ENCODE measurements around the gene TRA2A.

The TRA2A gene

DNA sequence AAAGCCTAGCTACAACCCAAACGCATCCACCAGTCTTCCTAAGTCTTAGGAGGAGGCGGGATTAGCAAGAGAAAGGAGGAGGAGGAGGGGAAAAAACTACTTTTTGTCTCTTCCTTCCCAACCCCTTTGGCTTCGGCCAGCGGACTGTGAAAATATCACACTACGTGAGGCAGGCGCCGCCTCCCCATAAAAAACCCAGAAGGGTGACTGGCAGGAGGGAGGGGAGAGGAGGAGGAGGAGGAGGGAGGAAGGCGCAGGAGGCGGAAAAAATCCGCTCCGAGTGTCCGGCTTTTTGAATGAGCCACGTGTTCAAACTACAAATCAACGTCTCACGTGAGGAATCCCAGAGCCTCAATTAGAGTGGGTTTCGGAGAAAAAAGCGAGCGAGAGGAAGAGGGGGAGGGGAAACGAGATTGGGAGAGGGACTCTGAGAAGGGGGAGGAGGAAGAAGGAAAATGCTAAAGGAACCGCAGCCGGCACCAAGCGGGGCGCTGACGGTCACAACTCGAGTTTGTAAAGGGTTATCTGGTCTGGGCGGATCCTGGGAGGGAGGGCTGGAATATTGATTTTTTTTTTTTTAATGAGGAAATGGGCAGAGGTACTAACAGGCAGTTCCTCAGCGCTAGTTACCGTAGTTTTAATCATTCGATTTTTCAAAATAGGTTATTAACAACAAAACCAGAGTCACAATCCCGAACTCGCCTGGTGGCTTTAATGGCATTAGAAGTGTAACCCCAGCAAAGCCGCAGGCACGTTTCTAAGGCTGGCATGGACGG is 61.3 kb downstream of the TRA2A start, which contains the start of gene IGF2BP3:
TSS of gene IGF2BP3 (minus strand) at position 162 of the 776 bp plus-strand sequence. CDS start 381 bp downstream, outside the sequence.
- peak; percentile 44 for DNase-seq (ENCODE audit: low spot score)

- no peak for DNase-seq (ENCODE audit: low spot score)
Measured at GRCh38 chr7:23469961-23470250, 61.9 kb downstream of the TRA2A start.

DNA sequence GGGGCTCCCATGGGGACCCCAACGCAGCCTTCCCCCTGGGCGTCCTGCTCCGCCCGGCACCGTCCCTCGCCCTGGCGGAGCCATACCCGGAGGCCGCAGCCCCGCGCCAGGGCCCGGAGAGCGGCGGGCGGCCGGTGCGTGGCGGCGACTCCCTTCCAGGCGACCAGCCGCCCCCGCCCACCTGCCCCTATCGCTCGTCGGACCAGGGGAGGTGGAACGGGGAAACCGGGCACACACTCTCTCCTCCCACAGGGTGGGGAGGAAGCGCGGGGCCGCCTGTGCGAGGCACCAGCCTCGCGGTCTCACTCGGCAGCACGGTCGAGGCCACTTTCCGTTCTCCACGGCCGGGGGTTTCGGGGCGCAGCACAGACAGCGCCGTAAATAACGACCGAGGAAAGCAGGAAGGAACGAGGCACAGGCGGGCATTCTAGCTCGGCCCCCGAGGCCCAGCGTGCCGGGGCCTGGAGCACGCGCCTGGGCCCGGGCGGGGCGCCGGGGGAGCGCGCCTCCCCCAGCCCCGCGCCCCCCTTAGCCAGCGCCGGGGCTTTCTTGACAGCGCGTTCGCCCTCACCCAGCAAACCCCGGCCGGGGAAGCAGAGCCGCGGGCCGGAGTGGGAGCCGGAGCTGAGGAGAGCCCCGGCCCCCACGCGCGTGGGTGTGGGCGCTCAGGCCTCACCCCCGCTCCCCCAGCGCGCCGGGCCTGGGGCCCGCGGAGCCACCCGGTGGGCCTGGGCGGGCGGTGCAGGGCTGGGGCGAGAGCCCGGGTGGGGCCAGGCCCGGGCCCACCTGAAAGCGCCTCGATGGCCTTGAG is 62.4 kb downstream of the TRA2A start:
- no peak for DNase-seq (ENCODE audit: low spot score)

DNA sequence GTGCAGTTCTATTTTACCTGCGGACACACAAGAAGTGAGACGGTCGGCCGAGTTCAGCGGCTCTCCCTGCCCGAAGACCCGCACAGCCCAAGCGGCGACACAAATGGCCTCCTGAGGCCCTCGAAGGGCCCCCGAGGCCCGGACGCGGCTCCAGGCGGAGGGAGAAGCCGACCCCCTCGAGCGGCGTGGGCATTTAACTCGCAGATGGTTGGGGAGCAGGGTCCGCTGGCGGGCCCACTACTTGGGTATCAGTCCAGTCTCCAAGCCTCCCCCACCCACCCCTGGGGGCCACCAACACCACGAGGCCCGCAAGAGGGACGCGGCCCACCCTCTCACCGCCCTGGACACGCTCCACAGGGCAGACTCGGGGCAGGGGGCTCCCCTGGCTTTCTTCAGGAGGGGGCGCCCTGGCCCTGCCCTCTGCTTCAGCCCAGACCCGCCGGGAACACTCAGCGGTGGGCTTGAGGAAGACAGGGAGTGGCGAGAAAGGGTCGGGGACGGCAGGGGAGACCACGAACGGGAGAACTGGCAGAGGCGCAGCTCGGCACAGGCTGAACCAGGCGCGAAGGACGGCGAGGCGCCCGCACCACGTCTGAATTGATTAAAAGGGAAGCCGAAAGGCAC is 63.1 kb downstream of the TRA2A start:
- DNase-seq (ENCODE audit: low spot score), result no peak

GRCh38 chr7:23467806-23468525 is 63.8 kb downstream of the TRA2A start:
- no peak for DNase-seq (ENCODE audit: low spot score)

DNA sequence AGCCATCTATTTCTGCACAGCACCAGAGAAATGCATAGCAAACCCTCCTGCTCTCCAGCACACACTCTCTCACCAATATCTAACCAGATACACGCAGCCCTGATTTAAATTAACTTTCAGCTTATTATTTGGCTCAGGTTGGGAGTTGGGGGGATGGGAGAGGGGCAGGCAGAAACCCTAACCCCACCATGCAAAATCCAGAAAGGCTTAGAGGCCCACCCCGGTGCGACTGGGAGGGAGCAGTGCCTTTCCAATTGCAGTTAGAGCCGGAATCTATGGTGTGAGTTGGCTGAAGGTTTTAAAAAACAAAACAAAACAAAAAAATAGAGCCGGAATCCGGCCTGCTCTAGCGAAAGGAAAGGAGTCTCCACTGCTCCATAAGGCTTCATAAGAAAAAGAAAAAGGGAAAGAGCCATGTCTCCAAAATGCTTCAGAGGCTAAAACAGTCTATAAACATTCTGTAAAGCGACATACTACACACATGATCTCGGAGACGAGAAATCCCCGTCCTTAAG is 64.4 kb downstream of the TRA2A start:
- DNase-seq (ENCODE audit: low spot score), result no peak

DNA sequence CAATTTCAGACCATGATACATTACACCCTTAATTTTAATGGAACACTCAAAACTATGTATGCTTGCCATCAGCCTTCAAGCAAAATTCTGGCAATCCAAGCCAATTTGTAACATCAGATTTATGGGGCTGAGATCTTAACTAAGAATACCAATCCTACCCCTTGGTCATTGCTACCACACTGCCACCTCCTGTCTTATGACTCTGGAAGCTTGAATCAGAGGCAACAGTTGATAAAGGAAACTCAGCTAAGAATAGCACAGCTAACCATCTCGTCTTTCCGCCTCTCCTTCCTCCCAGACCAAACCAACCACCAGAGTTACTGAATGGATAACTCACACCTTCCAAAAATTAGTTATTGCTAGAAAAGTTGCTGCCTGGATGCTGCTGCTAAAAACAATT is 68.9 kb downstream of the TRA2A start:
- DNase-seq (ENCODE audit: low spot score), result peak; percentile 44

GRCh38 chr7:23458044-23458443 is 73.7 kb downstream of the TRA2A start:
- DNase-seq (ENCODE audit: low spot score), result no peak

- DNase-seq (ENCODE audit: low spot score), result no peak
Measured at GRCh38 chr7:23456093-23456492, 75.7 kb downstream of the TRA2A start.

GRCh38 chr7:23454881-23455526 is 76.8 kb downstream of the TRA2A start:
- DNase-seq (ENCODE audit: low spot score), result no peak
